GM12878 (cell line): ENCODE results near the gene GAS6. TPM values are rescaled to one million over a fixed set of nuclear protein-coding genes. Genes with fewer than 3 reads are reported as not detected.

Experiments used
- ATAC-seq: fragments of 200-7000 bp; cut with Tn5 transposase; 3 replicates; pipeline ENCODE4 v1.9.1; 2020; ENCODE audit warnings: mild to moderate bottlenecking, moderate library complexity
- BruUV-seq: library from RNA; stranded (reverse); fragments of 400-500 nt; replicated peaks from 2 replicates; lab custom pipeline; 2021; lab: Mats Ljungman, UMichigan
- CTCF ChIA-PET: fragments of 300-600 bp; sonication (Branson Sonifier 250); formaldehyde crosslinking; extraction: SDS; loops from one replicate; lab custom pipeline; 2021; ENCODE audit warnings: inconsistent platforms; lab: Yijun Ruan, JAX
- POLR2A ChIA-PET: fragments of 350-600 bp; formaldehyde crosslinking; extraction: SDS; loops from one replicate; lab custom pipeline; 2021; ENCODE audit warnings: inconsistent platforms; lab: Charles Lee
- RAD21 ChIA-PET: fragments of 300-600 bp; sonication (Branson Sonifier 250); formaldehyde crosslinking; loops from one replicate; lab custom pipeline; 2023; ENCODE audit warnings: antibody characterized with exemption; ENCODE audit not compliant: unreplicated experiment; lab: Charles Lee
- SMC1A ChIA-PET: fragments of 300-600 bp; sonication (Branson Sonifier 250); formaldehyde crosslinking; loops from one replicate; lab custom pipeline; 2023; ENCODE audit not compliant: unreplicated experiment, uncharacterized antibody; lab: Charles Lee
- DNase-seq: peaks from one replicate; pipeline ENCODE4 v3.0.0-alpha.2; 2011; ENCODE audit warnings: low read depth, low spot score
- FAIRE-seq: peaks from 3 replicates; lab custom pipeline; 2011; peaks lifted over from hg19 to GRCh38; lab: Jason Lieb, UNC
- H2AFZ ChIP-seq: 2 replicates; pipeline ENCODE4 v1.6.0; 2011; ENCODE audit warnings: low read depth, low read length, control low read depth; ENCODE audit not compliant: control insufficient read depth
- H3K27ac ChIP-seq: 2 replicates; pipeline ENCODE4 v1.5.1; 2011; ENCODE audit warnings: control low read depth; ENCODE audit not compliant: control insufficient read depth, insufficient read depth
- H3K27me3 ChIP-seq, 2 experiments: replicated peaks in 1 of 2; 2 replicates each; pipeline versions ENCODE4 v1.6.0 to v1.6.1; 2011; ENCODE audit warnings: low read length in 1 of 2; ENCODE audit not compliant: control insufficient read depth in 2 of 2, insufficient read depth in 2 of 2
- H3K36me3 ChIP-seq, 2 experiments: 2 replicates each; pipeline ENCODE4 v1.5.1; 2011; ENCODE audit warnings: low read length in 1 of 2; ENCODE audit not compliant: control insufficient read depth in 2 of 2, insufficient read depth in 2 of 2
- H3K4me1 ChIP-seq: 2 replicates; pipeline ENCODE4 v1.6.1; 2011; ENCODE audit warnings: mild to moderate bottlenecking, low read length, moderate library complexity, mixed read lengths; ENCODE audit not compliant: control insufficient read depth, insufficient read depth
- H3K4me2 ChIP-seq: 2 replicates; pipeline ENCODE4 v1.6.0; 2011; ENCODE audit warnings: control low read depth; ENCODE audit not compliant: control insufficient read depth, insufficient read depth
- H3K4me3 ChIP-seq: fragments of 200-600 bp; sonication (generic); 2 replicates; pipeline ENCODE4 v1.5.1; 2016
- H3K79me2 ChIP-seq: 2 replicates; pipeline ENCODE4 v1.6.0; 2011; ENCODE audit warnings: low read length; ENCODE audit not compliant: control insufficient read depth, insufficient read depth
- H3K9ac ChIP-seq: 2 replicates; pipeline ENCODE4 v1.8.0; 2011; ENCODE audit warnings: low read length, control low read depth, mixed read lengths; ENCODE audit not compliant: control insufficient read depth, insufficient read depth
- H3K9me3 ChIP-seq: replicated peaks from 3 replicates; pipeline ENCODE4 v1.5.1; 2011; ENCODE audit warnings: mild to moderate bottlenecking, low read length; ENCODE audit not compliant: control insufficient read depth, insufficient read depth
- H4K20me1 ChIP-seq: 2 replicates; pipeline ENCODE4 v1.6.0; 2011; ENCODE audit not compliant: control insufficient read depth, insufficient read depth
- E2F4 ChIP-seq: IDR thresholded peaks from 2 replicates; pipeline ENCODE4 v1.6.1; 2012; ENCODE audit warnings: low read depth, low read length, improper control_type of control experiment
- EGR1 ChIP-seq, 2 experiments: IDR thresholded peaks; 1 replicate in 1 of 2; 2 replicates in 1 of 2; pipeline ENCODE4 v1.6.1; 2011 to 2012; ENCODE audit warnings: low read depth in 2 of 2, low read length in 2 of 2, borderline replicate concordance in 1 of 2, mild to moderate bottlenecking in 1 of 2, moderate library complexity in 1 of 2
- GATAD2B ChIP-seq: fragments of 450-650 bp; conservative IDR thresholded peaks from 2 replicates; pipeline ENCODE4 v1.6.1; 2017; ENCODE audit warnings: low read depth, mild to moderate bottlenecking, moderate library complexity
- LARP7 ChIP-seq: fragments of 450-650 bp; IDR thresholded peaks from 2 replicates; pipeline ENCODE4 v1.6.1; 2017; ENCODE audit warnings: mild to moderate bottlenecking
- MTA2 ChIP-seq: fragments of 450-650 bp; IDR thresholded peaks from 2 replicates; pipeline ENCODE4 v1.6.1; 2016; ENCODE audit warnings: low read depth, mild to moderate bottlenecking, moderate library complexity
- NBN ChIP-seq: fragments of 450-650 bp; IDR thresholded peaks from 2 replicates; pipeline ENCODE4 v1.6.1; 2016
- NFXL1 ChIP-seq: fragments of 450-650 bp; IDR thresholded peaks from 2 replicates; pipeline ENCODE4 v1.6.1; 2017; ENCODE audit warnings: antibody characterized with exemption, mild to moderate bottlenecking, borderline replicate concordance
- SUPT20H ChIP-seq: IDR thresholded peaks from 2 replicates; pipeline ENCODE4 v1.6.1; 2011; ENCODE audit warnings: low read depth, mild to moderate bottlenecking, low read length, moderate library complexity, borderline replicate concordance; ENCODE audit not compliant: control insufficient read depth
- SUZ12 ChIP-seq: fragments of 200-600 bp; sonication (generic); IDR thresholded peaks from one replicate; pipeline ENCODE4 v1.6.1; 2018; ENCODE audit warnings: antibody characterized with exemption, mild to moderate bottlenecking; ENCODE audit not compliant: unreplicated experiment
- ZZZ3 ChIP-seq: IDR thresholded peaks from 2 replicates; pipeline ENCODE4 v1.6.1; 2011; ENCODE audit warnings: low read depth; ENCODE audit not compliant: control insufficient read depth, insufficient read length
- WGBS: methylation state at CpG from one replicate; pipeline ENCODE4 v1.1.6; 2016; ENCODE audit warnings: low lambda C conversion rate; ENCODE audit not compliant: insufficient replicate concordance, insufficient coverage; ENCODE audit errors: missing lambda C conversion rate; 5-methylcytosine and 5-hydroxymethylcytosine counted together
- in situ Hi-C: fragments of 300-500 bp; cut with MboI; formaldehyde crosslinking; loops from 9 replicates; pipeline ENCODE4 v1.14.3; 2018; ENCODE audit warnings: mixed read lengths
- intact Hi-C: fragments of 100-400 bp; cut with micrococcal nuclease; formaldehyde crosslinking; loops from one replicate; pipeline ENCODE4 v1.14.2; 2022; ENCODE audit not compliant: unreplicated experiment
- polyA plus RNA-seq, 11 experiments: library from polyadenylated mRNA; depleted of rRNA in 4 of 11; unstranded in 6 of 11; stranded (reverse) in 5 of 11; fragments of >200 nt; fragmentation: Nextera tagmentation in 4 of 11; fragmentation: Illumina TruSeq in 1 of 11; extraction: Ambion mirVana in 4 of 11; extraction: Trizol in 1 of 11; gene quantifications; 1 replicate in 1 of 11; 2 replicates in 10 of 11; pipeline versions ENCODE4 v1.2.1 to v1.2.3, GENCODE V29; 2011 to 2016; ENCODE audit warnings: inconsistent platforms in 2 of 11, missing spikeins in 2 of 11, low read depth in 1 of 11
- total RNA-seq, 4 experiments: library from RNA; depleted of rRNA in 3 of 4; stranded (reverse); fragments of >200 nt in 3 of 4; fragmentation: Illumina TruSeq in 1 of 4; extraction: Trizol in 1 of 4; gene quantifications; 2 replicates each; pipeline versions ENCODE4 v1.2.1 to v1.2.3, GENCODE V29; 2013 to 2021

The GAS6 gene
- total and polyA plus RNA-seq, 10 of the 15 experiments (the other 5 are each of a cell fraction or from before 2014, with no cell fraction given), result 0.03 to 0.59 (median 0.10) TPM; not detected in 2

GRCh38 chr13:113802090-113802531, 61.8 kb downstream of the GAS6 start:
- no peak overlapping the region for H3K4me2 ChIP-seq
- no peak overlapping the region for H3K4me3 ChIP-seq
- H3K36me3 ChIP-seq, result no peaks in the 10 kb centered on the region
- TF ChIP-seq EGR1 (IDR thresholded peaks at IDR 0.05; ENCODE audit: borderline replicate concordance in 1 of 2, low read depth in 2 of 2, low read length in 2 of 2) (no peak), SUPT20H (no peak), MTA2 (no peak), GATAD2B (no peak), ZZZ3 (no peak), NFXL1 (no peak), NBN (no peak), E2F4 (no peak), SUZ12 (no peak), LARP7 (no peak)
- no peaks in the 10 kb centered on the region for H3K4me1 ChIP-seq
- FAIRE-seq (no peak), DNase-seq (no peak), ATAC-seq (no peak)
- WGBS, result 11% methylated on average over 14 of the region's 15 CpGs
- SMC1A ChIA-PET, result no interaction called here
- intact Hi-C loops, result no loop called here
- no TSS peak for BruUV-seq
- H3K79me2 ChIP-seq, result no peaks in the 10 kb centered on the region
- H3K9ac ChIP-seq, result no peak overlapping the region
- no peak overlapping the region for H3K27ac ChIP-seq
- no peaks in the 10 kb centered on the region for H3K27me3 ChIP-seq
- CTCF ChIA-PET, result no interaction called here
- in situ Hi-C loops, result no loop called here
- RAD21 ChIA-PET, result no interaction called here
- POLR2A ChIA-PET, result no interaction called here
- no peaks in the 10 kb centered on the region for H4K20me1 ChIP-seq
- no peaks in the 10 kb centered on the region; the same call in 2 of the 3 replicates for H3K9me3 ChIP-seq
- H2AFZ ChIP-seq, result no peak overlapping the region
